PC-9 (cell line): ENCODE data around the gene SLC11A2. TPM values are rescaled to one million over a fixed set of nuclear protein-coding genes. Genes with fewer than 3 reads are reported as not detected.
A peak's percentile ranks its signal among the peaks of the same experiment; 100 is the strongest.

ENCODE experiments used
- Bru-seq: library from RNA; stranded (reverse); fragments of 400-500 nt; gene quantifications from one replicate; lab custom pipeline; 2021; lab: Mats Ljungman, UMichigan
- BruChase-seq, 2 experiments: library from RNA; stranded (reverse); fragments of 400-500 nt; gene quantifications; one replicate each; lab custom pipeline; 2021; lab: Mats Ljungman, UMichigan
- BruUV-seq: library from RNA; stranded (reverse); fragments of 400-500 nt; replicated peaks from 2 replicates; lab custom pipeline; 2021; lab: Mats Ljungman, UMichigan
- CTCF ChIA-PET: fragments of 300-600 bp; sonication (Branson Sonifier 250); formaldehyde crosslinking; loops from one replicate; lab custom pipeline; 2022; ENCODE audit warnings: antibody characterized with exemption; lab: Charles Lee
- POLR2A ChIA-PET: fragments of 300-600 bp; sonication (Branson Sonifier 250); formaldehyde crosslinking; loops from one replicate; lab custom pipeline; 2022; ENCODE audit warnings: antibody characterized with exemption; ENCODE audit not compliant: unreplicated experiment; lab: Charles Lee
- DNase-seq, 2 experiments: peaks; one replicate each; pipeline versions ENCODE4 v3.0.0 to v3.0.0-alpha.2; 2015 to 2022; ENCODE audit warnings: mixed read lengths in 1 of 2
- H2AFZ ChIP-seq: fragments of 200-600 bp; sonication (generic); 2 replicates; pipeline ENCODE4 v1.8.1; 2017; ENCODE audit warnings: antibody characterized with exemption
- H3F3A ChIP-seq: fragments of 200-600 bp; sonication (generic); 2 replicates; pipeline ENCODE4 v1.8.1; 2017; ENCODE audit warnings: antibody characterized with exemption, mild to moderate bottlenecking, low read depth; ENCODE audit not compliant: insufficient read depth
- H3K27ac ChIP-seq: fragments of 200-600 bp; sonication (generic); 2 replicates; pipeline ENCODE4 v1.6.1; 2016; ENCODE audit warnings: mixed run types
- H3K27me3 ChIP-seq: fragments of 200-600 bp; sonication (generic); 2 replicates; pipeline ENCODE4 v1.6.1; 2016; ENCODE audit warnings: low read depth, mixed run types; ENCODE audit not compliant: insufficient read depth
- H3K36me3 ChIP-seq: fragments of 200-600 bp; sonication (generic); 2 replicates; pipeline ENCODE4 v1.6.1; 2016; ENCODE audit warnings: low read depth, mixed run types
- H3K4me1 ChIP-seq: fragments of 200-600 bp; sonication (generic); replicated peaks from 2 replicates; pipeline ENCODE4 v1.6.1; 2016; ENCODE audit warnings: mixed run types; ENCODE audit not compliant: insufficient read depth
- H3K4me2 ChIP-seq: fragments of 200-600 bp; sonication (generic); 2 replicates; pipeline ENCODE4 v1.6.1; 2017; ENCODE audit warnings: mixed run types
- H3K4me3 ChIP-seq: fragments of 200-600 bp; sonication (generic); 2 replicates; pipeline ENCODE4 v1.6.1; 2016; ENCODE audit warnings: mixed run types
- H3K79me2 ChIP-seq: fragments of 200-600 bp; sonication (generic); 2 replicates; pipeline ENCODE4 v1.6.1; 2017; ENCODE audit warnings: low read depth, mixed run types
- H3K9me2 ChIP-seq: fragments of 200-600 bp; sonication (generic); 2 replicates; pipeline ENCODE4 v1.8.1; 2017; ENCODE audit warnings: mild to moderate bottlenecking; ENCODE audit not compliant: insufficient read depth
- H3K9me3 ChIP-seq: fragments of 200-600 bp; sonication (generic); 2 replicates; pipeline ENCODE4 v1.8.1; 2016; ENCODE audit warnings: low read depth; ENCODE audit not compliant: insufficient read depth
- H4K20me1 ChIP-seq: fragments of 200-600 bp; sonication (generic); 2 replicates; pipeline ENCODE4 v1.8.1; 2017; ENCODE audit not compliant: insufficient read depth
- EZH2 ChIP-seq: fragments of 200-600 bp; sonication (generic); IDR thresholded peaks from 2 replicates; pipeline ENCODE4 v1.8.0; 2017; ENCODE audit warnings: antibody characterized with exemption, low read depth
- intact Hi-C: fragments of 100-400 bp; cut with micrococcal nuclease; formaldehyde crosslinking; loops from one replicate; pipeline ENCODE4 v1.10.0; 2022; ENCODE audit not compliant: unreplicated experiment
- long read RNA-seq: library from polyadenylated mRNA; stranded (forward); transcript quantifications from one replicate; pipeline ENCODE4 v2.0.0, GENCODE V29; 2022
- total RNA-seq: library from RNA; stranded (reverse); gene quantifications from 2 replicates; pipeline ENCODE4 v1.2.3, GENCODE V29; 2021
- TF ChIP-seq, protein P1 (sequence below): fragments of 200-600 bp; sonication (generic); conservative IDR thresholded peaks from 2 replicates; pipeline ENCODE4 v1.6.1; 2017; ENCODE audit warnings: mixed run types, antibody characterized with exemption, mild to moderate bottlenecking, moderate library complexity

Gene SLC11A2
- total RNA-seq (45.7 and 49.0 TPM in 2 replicates), Bru-seq, nascent RNA (percentile 67 among the genes with signal in this experiment), BruChase-seq, experiment 1, labeled RNA remaining after a 2-hour chase (percentile 77 among the genes with signal in this experiment), BruChase-seq, experiment 2, labeled RNA remaining after a 6-hour chase (percentile 70 among the genes with signal in this experiment)
- long read RNA-seq, full-length matches to known transcripts = 30 of 59 reads
- long read RNA-seq, partial matches to known transcripts = 17 of 59 reads
- long read RNA-seq, other reads (novel, unspliced or antisense) = 12 of 59 reads

DNA sequence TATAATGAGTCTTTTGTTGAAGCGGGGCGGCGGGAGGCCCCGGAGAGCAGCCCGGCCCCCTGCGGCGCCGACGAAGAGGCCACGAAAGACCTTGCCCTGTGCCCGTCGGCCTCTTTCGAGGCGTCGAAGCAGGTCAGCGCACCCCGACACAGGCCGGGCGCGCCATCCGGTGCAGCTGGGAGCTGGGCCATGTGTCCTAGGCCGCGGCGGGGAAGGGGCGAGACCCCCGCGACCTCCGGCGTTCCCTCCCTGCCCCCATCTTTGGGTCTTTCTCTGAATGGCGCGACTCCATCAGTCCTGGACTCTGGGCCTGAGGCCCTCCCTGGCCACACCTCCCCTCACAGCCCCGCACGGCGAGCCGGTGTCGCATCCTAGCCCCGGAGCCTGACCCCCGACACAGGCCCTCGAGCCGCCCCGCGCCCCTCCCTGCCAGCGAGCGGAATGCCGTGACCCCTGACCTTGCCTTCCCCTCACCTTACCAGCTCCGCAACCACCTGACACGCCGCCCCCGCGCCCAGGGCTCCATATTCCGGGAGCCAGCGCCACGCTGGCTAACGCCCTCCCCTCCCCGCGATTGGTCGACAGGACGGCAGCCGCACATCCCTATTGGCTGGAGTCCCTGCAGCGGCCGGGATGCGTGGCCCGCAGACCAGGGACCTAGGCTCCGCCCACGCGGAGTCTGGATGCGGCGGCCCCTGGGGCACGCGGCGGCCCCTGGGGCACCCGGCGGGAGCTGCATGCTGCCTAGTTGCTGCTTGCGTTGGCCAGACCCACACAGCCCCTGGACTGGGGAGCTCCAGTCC lies at the start of gene SLC11A2:
Gene SLC11A2 (minus strand): TSS at position 549 of the 803 bp plus-strand sequence. CDS start 15,656 bp downstream, outside the sequence.
- no peaks in the 10 kb centered on the region for H3K27me3 ChIP-seq
- H3F3A ChIP-seq = peaks cover 59% of the 10 kb centered on the region
- ChIA-PET CTCF (interaction anchor here (0.6 to 1.2 kb wide), 2 partner anchors 20 to 776 kb away, joined by 3 to 4 read pairs; no protein-coding TSS in a partner anchor), POLR2A (interaction anchor here (0.9 kb wide), 1 partner anchor 213 kb away, joined by 4 read pairs; the partner anchor contains the start of gene DAZAP2)
- no TSS peak for BruUV-seq
- peaks cover 49% of the 10 kb centered on the region for H3K79me2 ChIP-seq
- H3K9me3 ChIP-seq = no peaks in the 10 kb centered on the region
- peak; percentile 89 to 92 for DNase-seq
- H3K4me1 ChIP-seq = peaks cover 58% of the 10 kb centered on the region
- no peaks in the 10 kb centered on the region for H3K9me2 ChIP-seq
- H3K27ac ChIP-seq = peak within 1 kb of the TSS; percentile 96
- H3K36me3 ChIP-seq = no peaks in the 10 kb centered on the region
- H3K4me3 ChIP-seq = peak within 1 kb of the TSS; percentile 77
- H4K20me1 ChIP-seq = 0 out of 2 replicates have a peak, but pooled peaks cover 3% of the 10 kb centered on the region
- TF ChIP-seq, protein P1, sequence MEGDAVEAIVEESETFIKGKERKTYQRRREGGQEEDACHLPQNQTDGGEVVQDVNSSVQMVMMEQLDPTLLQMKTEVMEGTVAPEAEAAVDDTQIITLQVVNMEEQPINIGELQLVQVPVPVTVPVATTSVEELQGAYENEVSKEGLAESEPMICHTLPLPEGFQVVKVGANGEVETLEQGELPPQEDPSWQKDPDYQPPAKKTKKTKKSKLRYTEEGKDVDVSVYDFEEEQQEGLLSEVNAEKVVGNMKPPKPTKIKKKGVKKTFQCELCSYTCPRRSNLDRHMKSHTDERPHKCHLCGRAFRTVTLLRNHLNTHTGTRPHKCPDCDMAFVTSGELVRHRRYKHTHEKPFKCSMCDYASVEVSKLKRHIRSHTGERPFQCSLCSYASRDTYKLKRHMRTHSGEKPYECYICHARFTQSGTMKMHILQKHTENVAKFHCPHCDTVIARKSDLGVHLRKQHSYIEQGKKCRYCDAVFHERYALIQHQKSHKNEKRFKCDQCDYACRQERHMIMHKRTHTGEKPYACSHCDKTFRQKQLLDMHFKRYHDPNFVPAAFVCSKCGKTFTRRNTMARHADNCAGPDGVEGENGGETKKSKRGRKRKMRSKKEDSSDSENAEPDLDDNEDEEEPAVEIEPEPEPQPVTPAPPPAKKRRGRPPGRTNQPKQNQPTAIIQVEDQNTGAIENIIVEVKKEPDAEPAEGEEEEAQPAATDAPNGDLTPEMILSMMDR = no peak
- TF ChIP-seq EZH2 = no peak
- intact Hi-C loops = loop anchor here (1.0 to 10.0 kb wide), 3 partner anchors 21 to 101 kb away; a partner anchor contains a TSS
- peak within 1 kb of the TSS; percentile 91 for H3K4me2 ChIP-seq
- H2AFZ ChIP-seq = peak within 1 kb of the TSS; percentile 88

DNA sequence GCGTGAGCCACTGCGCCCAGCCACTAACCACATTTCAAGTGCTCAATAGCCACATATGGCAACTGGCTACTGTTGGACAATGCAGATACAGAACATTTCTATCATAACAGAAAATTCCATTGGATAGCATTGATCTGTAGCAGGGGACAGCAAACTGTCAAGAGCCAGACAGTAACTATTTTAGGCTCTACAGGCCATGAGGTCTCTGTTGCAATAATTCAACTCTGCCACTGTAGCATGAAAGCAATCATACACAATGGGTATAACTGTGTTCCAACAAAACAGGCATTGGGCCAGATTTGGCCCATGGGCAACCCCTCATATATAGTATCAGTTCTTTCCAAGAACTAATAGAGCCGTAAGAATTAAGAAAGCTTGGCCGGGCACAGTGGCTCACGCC lies 49.2 kb upstream of the SLC11A2 start:
- 0 out of 2 replicates have a peak, but pooled peaks cover 7% of the 10 kb centered on the region for H3K79me2 ChIP-seq
- no peaks in the 10 kb centered on the region for H3K27me3 ChIP-seq
- H3K9me3 ChIP-seq = no peaks in the 10 kb centered on the region
- POLR2A ChIA-PET = no interaction called here
- no peaks in the 10 kb centered on the region for H3K36me3 ChIP-seq
- intact Hi-C loops = no loop called here
- no TSS peak for BruUV-seq
- no peak overlapping the region for H3K27ac ChIP-seq
- H2AFZ ChIP-seq = no peak overlapping the region
- no peak for DNase-seq
- H3K4me2 ChIP-seq = no peak overlapping the region
- H3K4me3 ChIP-seq = no peak overlapping the region
- H3K4me1 ChIP-seq = peaks cover 4% of the 10 kb centered on the region
- no peak for TF ChIP-seq EZH2
- TF ChIP-seq, protein P1 = no peak
- H4K20me1 ChIP-seq = 0 out of 2 replicates have a peak, but pooled peaks cover 3% of the 10 kb centered on the region
- CTCF ChIA-PET = no interaction called here
- H3F3A ChIP-seq = peaks cover 15% of the 10 kb centered on the region; the same call in 1 of the 2 replicates
- no peaks in the 10 kb centered on the region for H3K9me2 ChIP-seq

DNA sequence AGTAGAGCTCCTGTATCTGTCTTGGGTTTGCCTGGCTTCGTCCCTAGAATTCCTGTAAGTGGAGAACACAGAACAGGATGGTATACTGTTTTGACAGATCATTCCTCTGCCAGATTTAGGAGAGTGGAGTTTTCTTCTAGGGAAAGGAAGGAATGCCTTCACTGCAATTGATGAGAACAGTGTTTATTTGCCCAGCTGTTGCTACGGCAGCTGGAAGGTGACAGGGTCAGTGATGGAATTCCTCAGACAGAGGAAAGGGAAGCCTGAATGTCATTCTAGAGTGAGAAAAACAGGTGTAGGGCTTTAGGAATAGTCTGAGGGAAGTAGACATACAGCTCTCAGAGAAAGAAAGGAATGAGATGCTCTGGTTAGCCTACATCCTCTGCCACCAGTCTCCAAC lies 45.5 kb upstream of the SLC11A2 start:
- Histone ChIP-seq H3K36me3 (no peaks in the 10 kb centered on the region; the same call in none of the 2 replicates), H3K27me3 (no peaks in the 10 kb centered on the region), H4K20me1 (no peaks in the 10 kb centered on the region), H3K4me2 (no peak overlapping the region), H3F3A (peaks cover 14% of the 10 kb centered on the region; the same call in 1 of the 2 replicates), H3K9me2 (no peaks in the 10 kb centered on the region), H3K79me2 (0 out of 2 replicates have a peak, but pooled peaks cover under 1% of the 10 kb centered on the region), H3K4me1 (peaks cover 13% of the 10 kb centered on the region), H3K4me3 (no peak overlapping the region), H2AFZ (no peak overlapping the region), H3K9me3 (no peaks in the 10 kb centered on the region), H3K27ac (peak overlapping the region; percentile 24; the same call in 1 of the 2 replicates)
- no TSS peak for BruUV-seq
- ChIA-PET CTCF (no interaction called here), POLR2A (no interaction called here)
- TF ChIP-seq, protein P1 = no peak
- TF ChIP-seq EZH2 = no peak
- DNase-seq = no peak
- intact Hi-C loops = no loop called here
